GM12878 (cell line): Measurements from ENCODE around the gene DHRS12. TPM values are rescaled to one million over a fixed set of nuclear protein-coding genes. Genes with fewer than 3 reads are reported as not detected.

Experiments
- ATF3 ChIP-seq: IDR thresholded peaks from 2 replicates; pipeline ENCODE4 v1.6.1; 2011; ENCODE audit warnings: low read depth, mild to moderate bottlenecking, low read length, moderate library complexity, borderline replicate concordance; ENCODE audit errors: extremely low read depth
- BRCA1 ChIP-seq: IDR thresholded peaks from 2 replicates; pipeline ENCODE4 v1.6.1; 2011; ENCODE audit warnings: low read depth, low read length, improper control_type of control experiment
- CBFB ChIP-seq: IDR thresholded peaks from 2 replicates; pipeline ENCODE4 v1.6.1; 2016; ENCODE audit warnings: antibody characterized with exemption, low read depth
- CREM ChIP-seq: IDR thresholded peaks from 2 replicates; pipeline ENCODE4 v1.6.1; 2014; ENCODE audit warnings: antibody characterized with exemption, low read depth
- CUX1 ChIP-seq: IDR thresholded peaks from 2 replicates; pipeline ENCODE4 v1.6.1; 2012; ENCODE audit warnings: improper control_type of control experiment, low read depth, low read length; ENCODE audit not compliant: insufficient replicate concordance
- DPF2 ChIP-seq: fragments of 450-650 bp; IDR thresholded peaks from 2 replicates; pipeline ENCODE4 v1.6.1; 2017; ENCODE audit warnings: mild to moderate bottlenecking
- NFYA ChIP-seq: IDR thresholded peaks from 2 replicates; pipeline ENCODE4 v1.6.1; 2011; ENCODE audit warnings: low read depth, mild to moderate bottlenecking, low read length, improper control_type of control experiment, borderline replicate concordance
- REST ChIP-seq: IDR thresholded peaks from 2 replicates; pipeline ENCODE4 v1.6.1; 2012; ENCODE audit warnings: mild to moderate bottlenecking, low read depth, low read length
- SMAD5 ChIP-seq: IDR thresholded peaks from 2 replicates; pipeline ENCODE4 v1.6.1; 2016; ENCODE audit warnings: antibody characterized with exemption, low read depth
- SMC3 ChIP-seq: IDR thresholded peaks from 2 replicates; pipeline ENCODE4 v1.6.1; 2011; ENCODE audit warnings: low read length, improper control_type of control experiment, borderline replicate concordance
- SUPT20H ChIP-seq: IDR thresholded peaks from 2 replicates; pipeline ENCODE4 v1.6.1; 2011; ENCODE audit warnings: low read depth, mild to moderate bottlenecking, low read length, moderate library complexity, borderline replicate concordance; ENCODE audit not compliant: control insufficient read depth
- WRNIP1 ChIP-seq: IDR thresholded peaks from 2 replicates; pipeline ENCODE4 v1.6.1; 2011; ENCODE audit warnings: low read depth, low read length, improper control_type of control experiment, borderline replicate concordance
- polyA plus RNA-seq, 11 experiments: library from polyadenylated mRNA; depleted of rRNA in 4 of 11; unstranded in 6 of 11; stranded (reverse) in 5 of 11; fragments of >200 nt; fragmentation: Nextera tagmentation in 4 of 11; fragmentation: Illumina TruSeq in 1 of 11; extraction: Ambion mirVana in 4 of 11; extraction: Trizol in 1 of 11; gene quantifications; 1 replicate in 1 of 11; 2 replicates in 10 of 11; pipeline versions ENCODE4 v1.2.1 to v1.2.3, GENCODE V29; 2011 to 2016; ENCODE audit warnings: inconsistent platforms in 2 of 11, missing spikeins in 2 of 11, low read depth in 1 of 11
- total RNA-seq, 4 experiments: library from RNA; depleted of rRNA in 3 of 4; stranded (reverse); fragments of >200 nt in 3 of 4; fragmentation: Illumina TruSeq in 1 of 4; extraction: Trizol in 1 of 4; gene quantifications; 2 replicates each; pipeline versions ENCODE4 v1.2.1 to v1.2.3, GENCODE V29; 2013 to 2021

The DHRS12 gene
- total and polyA plus RNA-seq, 10 of the 15 experiments (the other 5 are each of a cell fraction or from before 2014, with no cell fraction given), result 2.9 to 11.3 (median 8.2) TPM

GRCh38 chr13:51782026-51782710 lies 21.8 kb downstream of the DHRS12 start (continued):
- TF ChIP-seq CUX1, result no peak
- no peak for TF ChIP-seq REST
- no peak for TF ChIP-seq NFYA
- TF ChIP-seq SMC3, result no peak
- no peak for TF ChIP-seq CBFB
- no peak for TF ChIP-seq WRNIP1
- no peak for TF ChIP-seq ATF3
- no peak for TF ChIP-seq BRCA1
- no peak for TF ChIP-seq SUPT20H
- no peak for TF ChIP-seq SMAD5
- no peak for TF ChIP-seq CREM
- no peak for TF ChIP-seq DPF2
